Pancreas (tissue), 10 donors: ENCODE data around the gene CSNK1G1. TPM values are rescaled to one million over a fixed set of nuclear protein-coding genes. Genes with fewer than 3 reads are reported as not detected.

Experiments
- ATAC-seq, 4 donors: fragments of 200-7000 bp; cut with Tn5 transposase; one replicate each; pipeline versions ENCODE4 v1.8.0 to v1.9.1; 2020; ENCODE audit warnings: mild to moderate bottlenecking in 4 of 4, moderate library complexity in 4 of 4
- DNase-seq, 6 donors: peaks; one replicate each; pipeline ENCODE4 v3.0.0-alpha.2; 2020
- FAIRE-seq: peaks from 2 replicates; lab custom pipeline; 2012; peaks lifted over from hg19 to GRCh38; lab: Jason Lieb, UNC
- H3K27ac ChIP-seq, 4 donors: fragments of 200-600 bp; sonication (generic); 1 replicate in 3 of 4; 2 replicates in 1 of 4; pipeline versions ENCODE4 v1.5.0 to v1.8.0; 2020
- H3K27me3 ChIP-seq, 4 donors: fragments of 200-600 bp; one replicate each; pipeline ENCODE4 v1.8.0; 2021
- H3K36me3 ChIP-seq, 3 donors: fragments of 200-600 bp; sonication (generic) in 1 of 3; one replicate each; pipeline versions ENCODE4 v1.5.0 to v1.8.0; 2020 to 2021
- H3K4me1 ChIP-seq, 3 donors: fragments of 200-600 bp; one replicate each; pipeline ENCODE4 v1.8.0; 2021
- H3K4me3 ChIP-seq, 4 donors: fragments of 200-600 bp; sonication (generic) in 2 of 4; one replicate each; pipeline versions ENCODE4 v1.5.0 to v1.8.0; 2020 to 2021
- H3K9me3 ChIP-seq, 4 donors: fragments of 200-600 bp; one replicate each; pipeline ENCODE4 v1.8.0; 2021
- CTCF ChIP-seq, 4 donors: fragments of 200-600 bp; sonication (generic) in 3 of 4; IDR thresholded peaks; one replicate each; pipeline versions ENCODE4 v1.5.0 to v1.8.0; 2021; ENCODE audit warnings: antibody characterized with exemption in 4 of 4
- whole genome bisulfite sequencing, 2 donors: extraction: QIAGEN DNeasy Blood & Tissue Kit; methylation state at CpG; one replicate each; pipeline ENCODE4 v1.1.7; 2013; 5-methylcytosine and 5-hydroxymethylcytosine counted together
- intact Hi-C, 3 donors: fragments of 100-400 bp; cut with DNase I; formaldehyde crosslinking; loops; one replicate each; pipeline versions ENCODE4 v1.11.1 to v1.14.2; 2022
- polyA plus RNA-seq, 2 donors: library from polyadenylated mRNA; stranded (reverse); fragments of 200-250 nt; gene quantifications; one replicate each; pipeline ENCODE4 v1.2.3, GENCODE V29; 2013
- total RNA-seq, 6 donors: library from RNA; stranded (reverse); fragmentation: NEBNext Ultra II Directional in 4 of 6; extraction: Animal tissue kit (Norgen Biotek cat#: 25700) in 4 of 6; gene quantifications; one replicate each; pipeline versions ENCODE4 v1.2.1 to v1.2.4, GENCODE V29; 2021 to 2023
- donor health status: healthy with polysubstance abuse.
- donor health status: DM: no; HTN: no; CAD: no; lungs with moderate emphysema.
- donor health status: DM: no; HTN: no; CAD: no.
- donor health status: control.
- donor health status: control.
- donor health status: Bipolar disorder and iron deficiency.
- donor health status: DM: yes; HTN: yes; CAD: no.
- donor health status: DM: no; HTN: no; CAD: no.
- donor health status: DM: no; HTN: no; CAD: no.
- donor health status: DM: yes; HTN: yes; CAD: no.

The CSNK1G1 gene
- total and polyA plus RNA-seq, 8 donors: 2.4 to 12.1 (median 7.0) TPM

GRCh38 chr15:64235552-64235951 lies 120.4 kb downstream of the CSNK1G1 start:
- WGBS, 2 donors: 90 to 91% methylated on average over 4 of the region's 4 CpGs
- no peak overlapping the region for H3K27ac ChIP-seq
- no peak for TF ChIP-seq CTCF (IDR thresholded peaks at IDR 0.05)
- FAIRE-seq (no peak), DNase-seq (no peak), ATAC-seq (no peak)
- H3K36me3 ChIP-seq: no peaks in the 10 kb centered on the region
- H3K4me1 ChIP-seq: no peaks in the 10 kb centered on the region
- intact Hi-C loops: no loop called here
- no peak overlapping the region for H3K4me3 ChIP-seq
- no peaks in the 10 kb centered on the region for H3K27me3 ChIP-seq
- no peaks in the 10 kb centered on the region for H3K9me3 ChIP-seq

- intact Hi-C loops: no loop called here
- no peaks in the 10 kb centered on the region for H3K36me3 ChIP-seq
- no peaks in the 10 kb centered on the region for H3K27me3 ChIP-seq
- FAIRE-seq: no peak
- H3K4me3 ChIP-seq: no peak overlapping the region
- no peak overlapping the region for H3K27ac ChIP-seq
- TF ChIP-seq CTCF (IDR thresholded peaks at IDR 0.05): no peak
- no peaks in the 10 kb centered on the region for H3K9me3 ChIP-seq
- WGBS, 2 donors: 91 to 95% methylated on average over 4 of the region's 4 CpGs
- no peaks in the 10 kb centered on the region for H3K4me1 ChIP-seq
- no peak for DNase-seq
- no peak for ATAC-seq
Observed at GRCh38 chr15:64233299-64233698, 122.7 kb downstream of the CSNK1G1 start.

GRCh38 chr15:64232400-64232799 lies 123.6 kb downstream of the CSNK1G1 start:
- FAIRE-seq (no peak), DNase-seq (no peak)
- WGBS, 2 donors: 43 to 58% methylated on average over 1 of the region's 1 CpG

GRCh38 chr15:64229129-64229724 lies 126.7 kb downstream of the CSNK1G1 start:
- TF ChIP-seq CTCF (IDR thresholded peaks at IDR 0.05): no peak

More at GRCh38 chr15:64232400-64232799, 123.6 kb downstream of the CSNK1G1 start:
- intact Hi-C loops: no loop called here
- no peaks in the 10 kb centered on the region for H3K9me3 ChIP-seq
- no peak overlapping the region for H3K27ac ChIP-seq
- TF ChIP-seq CTCF (IDR thresholded peaks at IDR 0.05): no peak
- H3K36me3 ChIP-seq: no peaks in the 10 kb centered on the region
- H3K4me1 ChIP-seq: no peaks in the 10 kb centered on the region
- no peak overlapping the region for H3K4me3 ChIP-seq
- H3K27me3 ChIP-seq: no peaks in the 10 kb centered on the region
- peak in 2 of 4 donors; percentile 25 to 38 for ATAC-seq

GRCh38 chr15:64225804-64226203 lies 130.2 kb downstream of the CSNK1G1 start:
- WGBS, 2 donors: 94 to 100% methylated on average over 11 of the region's 11 CpGs
- no peaks in the 10 kb centered on the region for H3K9me3 ChIP-seq
- no peaks in the 10 kb centered on the region for H3K27me3 ChIP-seq
- no peaks in the 10 kb centered on the region for H3K36me3 ChIP-seq
- intact Hi-C loops: no loop called here
- no peak overlapping the region for H3K27ac ChIP-seq
- no peak for TF ChIP-seq CTCF (IDR thresholded peaks at IDR 0.05)
- H3K4me3 ChIP-seq: no peak overlapping the region
- H3K4me1 ChIP-seq: peaks cover 0 to 12% (median 9%) of the 10 kb centered on the region in 3 donors
- ATAC-seq (no peak), DNase-seq (no peak), FAIRE-seq (no peak)

More at GRCh38 chr15:64229129-64229724, 126.7 kb downstream of the CSNK1G1 start:
- no peak overlapping the region for H3K27ac ChIP-seq
- no peaks in the 10 kb centered on the region for H3K9me3 ChIP-seq
- H3K36me3 ChIP-seq: no peaks in the 10 kb centered on the region
- no peak for DNase-seq
- no peak overlapping the region for H3K4me3 ChIP-seq
- H3K4me1 ChIP-seq: peaks cover 0 to 8% (median 7%) of the 10 kb centered on the region in 3 donors
- H3K27me3 ChIP-seq: no peaks in the 10 kb centered on the region
- 82 to 96% methylated on average over 2 of the region's 2 CpGs for WGBS, 2 donors
- no peak for FAIRE-seq
- intact Hi-C loops: no loop called here
- ATAC-seq: no peak
